ENCODE results near the gene IGF1R.

DNA sequence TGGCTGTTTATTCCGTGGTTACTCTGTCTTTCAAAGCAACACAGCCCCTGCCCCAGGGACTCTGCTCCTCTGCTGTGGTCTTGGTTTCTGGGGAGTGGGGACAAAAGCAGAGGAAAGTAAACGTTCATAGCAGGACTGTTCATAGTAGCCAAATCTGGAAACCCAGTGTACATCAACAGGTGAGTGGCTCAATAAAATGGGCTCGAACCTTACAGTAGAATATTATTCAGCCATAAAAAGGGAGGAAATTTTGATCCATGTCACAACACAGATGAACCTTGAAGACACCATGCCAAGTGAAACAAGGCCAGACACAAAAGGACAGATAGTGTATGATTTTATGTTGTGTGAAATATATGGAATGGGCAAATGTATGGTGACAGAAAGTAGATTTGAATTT, 269.1 kb downstream of the IGF1R start:
- TF ChIP-seq, protein P1, sequence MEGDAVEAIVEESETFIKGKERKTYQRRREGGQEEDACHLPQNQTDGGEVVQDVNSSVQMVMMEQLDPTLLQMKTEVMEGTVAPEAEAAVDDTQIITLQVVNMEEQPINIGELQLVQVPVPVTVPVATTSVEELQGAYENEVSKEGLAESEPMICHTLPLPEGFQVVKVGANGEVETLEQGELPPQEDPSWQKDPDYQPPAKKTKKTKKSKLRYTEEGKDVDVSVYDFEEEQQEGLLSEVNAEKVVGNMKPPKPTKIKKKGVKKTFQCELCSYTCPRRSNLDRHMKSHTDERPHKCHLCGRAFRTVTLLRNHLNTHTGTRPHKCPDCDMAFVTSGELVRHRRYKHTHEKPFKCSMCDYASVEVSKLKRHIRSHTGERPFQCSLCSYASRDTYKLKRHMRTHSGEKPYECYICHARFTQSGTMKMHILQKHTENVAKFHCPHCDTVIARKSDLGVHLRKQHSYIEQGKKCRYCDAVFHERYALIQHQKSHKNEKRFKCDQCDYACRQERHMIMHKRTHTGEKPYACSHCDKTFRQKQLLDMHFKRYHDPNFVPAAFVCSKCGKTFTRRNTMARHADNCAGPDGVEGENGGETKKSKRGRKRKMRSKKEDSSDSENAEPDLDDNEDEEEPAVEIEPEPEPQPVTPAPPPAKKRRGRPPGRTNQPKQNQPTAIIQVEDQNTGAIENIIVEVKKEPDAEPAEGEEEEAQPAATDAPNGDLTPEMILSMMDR (IDR thresholded peaks at IDR 0.05): no peak
- TF ChIP-seq EP300 (IDR thresholded peaks at IDR 0.05): no peak
